ENCODE results near the gene IMMT. TPM values are rescaled to one million over a fixed set of nuclear protein-coding genes. Genes with fewer than 3 reads are reported as not detected.

Gene IMMT
- total RNA-seq, 6 donors from 2014 or later: 36.7 to 65.4 (median 54.8) TPM

DNA sequence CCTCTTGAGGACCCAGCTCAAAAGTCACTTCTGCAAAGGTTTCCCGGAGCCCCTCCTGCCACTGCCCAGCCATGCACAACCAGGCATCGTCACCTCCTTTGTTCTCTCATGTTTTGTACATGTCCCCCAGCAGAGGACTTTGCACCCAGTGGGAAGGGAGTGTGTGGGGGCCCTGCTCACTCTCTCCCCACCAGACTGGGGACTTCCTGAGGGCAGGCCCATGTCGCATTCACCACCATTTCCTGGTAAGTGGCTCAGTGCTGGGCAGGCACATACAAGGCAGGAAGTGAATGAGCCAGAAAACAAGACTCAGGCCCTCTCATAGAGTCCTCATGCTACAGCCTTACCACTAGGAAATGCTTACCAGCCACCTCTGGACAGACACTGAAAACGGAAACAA lies 22.9 kb upstream of the IMMT start:
- Histone ChIP-seq H3K27me3 (no peaks in the 10 kb centered on the region), H3K4me3 (no peak overlapping the region), H3K27ac (no peak overlapping the region), H3K36me3 (peaks cover 0 to 12% (median 0%) of the 10 kb centered on the region in 4 donors), H3K4me1 (peaks cover 6 to 22% (median 9%) of the 10 kb centered on the region in 4 donors), H3K9me3 (no peaks in the 10 kb centered on the region)
- 70 to 83% methylated on average over 4 of the region's 4 CpGs for WGBS, 2 donors
- TF ChIP-seq EP300 (IDR thresholded peaks at IDR 0.05): no peak
- TF ChIP-seq POLR2A (IDR thresholded peaks at IDR 0.05): no peak
- no peak for TF ChIP-seq POLR2AphosphoS5 (IDR thresholded peaks at IDR 0.05)
- TF ChIP-seq, protein P1, sequence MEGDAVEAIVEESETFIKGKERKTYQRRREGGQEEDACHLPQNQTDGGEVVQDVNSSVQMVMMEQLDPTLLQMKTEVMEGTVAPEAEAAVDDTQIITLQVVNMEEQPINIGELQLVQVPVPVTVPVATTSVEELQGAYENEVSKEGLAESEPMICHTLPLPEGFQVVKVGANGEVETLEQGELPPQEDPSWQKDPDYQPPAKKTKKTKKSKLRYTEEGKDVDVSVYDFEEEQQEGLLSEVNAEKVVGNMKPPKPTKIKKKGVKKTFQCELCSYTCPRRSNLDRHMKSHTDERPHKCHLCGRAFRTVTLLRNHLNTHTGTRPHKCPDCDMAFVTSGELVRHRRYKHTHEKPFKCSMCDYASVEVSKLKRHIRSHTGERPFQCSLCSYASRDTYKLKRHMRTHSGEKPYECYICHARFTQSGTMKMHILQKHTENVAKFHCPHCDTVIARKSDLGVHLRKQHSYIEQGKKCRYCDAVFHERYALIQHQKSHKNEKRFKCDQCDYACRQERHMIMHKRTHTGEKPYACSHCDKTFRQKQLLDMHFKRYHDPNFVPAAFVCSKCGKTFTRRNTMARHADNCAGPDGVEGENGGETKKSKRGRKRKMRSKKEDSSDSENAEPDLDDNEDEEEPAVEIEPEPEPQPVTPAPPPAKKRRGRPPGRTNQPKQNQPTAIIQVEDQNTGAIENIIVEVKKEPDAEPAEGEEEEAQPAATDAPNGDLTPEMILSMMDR (IDR thresholded peaks at IDR 0.05): no peak
- DNase-seq: no peak
- no peak for ATAC-seq (ENCODE audit: low FRiP score in 2 of 2)

DNA sequence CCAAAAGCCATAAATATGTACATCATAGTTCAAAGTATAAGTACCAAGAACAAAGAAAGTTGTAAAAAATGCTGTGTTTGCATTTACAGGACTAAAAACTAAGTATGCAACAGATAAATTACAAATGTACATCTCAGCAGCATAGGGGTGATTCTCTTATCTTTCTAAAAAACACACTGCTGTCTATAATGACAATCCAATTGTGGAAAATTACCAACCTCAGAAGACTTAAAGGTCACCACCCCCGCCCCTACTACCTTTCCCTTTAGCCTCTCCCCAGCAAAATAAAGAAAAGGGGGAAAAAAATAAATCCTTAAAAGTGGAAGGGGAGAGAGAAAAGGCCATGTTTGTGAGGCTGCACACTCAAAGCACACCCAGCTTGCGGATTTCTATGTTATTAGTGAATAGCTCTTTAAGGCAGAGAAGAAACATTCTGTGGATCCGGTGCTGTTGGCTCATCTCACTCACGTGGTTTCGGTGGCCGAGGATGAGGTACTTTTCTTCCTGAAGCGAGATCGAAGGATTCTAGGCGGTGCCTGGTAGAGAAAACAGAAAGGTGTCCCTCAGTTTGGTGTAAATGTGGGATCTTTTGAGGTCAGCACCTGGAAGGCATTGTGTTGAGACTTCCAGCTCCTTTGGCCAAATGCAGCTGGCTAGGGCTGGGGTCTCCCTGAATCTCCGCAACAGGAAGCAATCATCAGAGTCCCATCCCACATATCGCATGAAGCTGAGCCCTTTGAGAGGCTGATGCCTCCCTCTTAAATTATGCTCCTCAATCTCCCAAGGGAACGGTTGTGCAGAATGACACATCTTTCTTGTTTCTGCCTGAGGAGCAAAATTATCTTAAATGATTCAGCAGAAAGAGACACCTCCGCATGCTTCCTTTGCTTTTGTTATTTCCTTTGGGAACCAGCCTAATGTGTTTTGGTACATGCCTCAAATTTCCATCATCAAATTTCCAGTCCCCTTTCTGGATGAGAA lies 21.6 kb upstream of the IMMT start:
- no peak for TF ChIP-seq POLR2AphosphoS5 (IDR thresholded peaks at IDR 0.05)
- TF ChIP-seq POLR2A (IDR thresholded peaks at IDR 0.05): no peak
- TF ChIP-seq, protein P1 (IDR thresholded peaks at IDR 0.05): no peak
- TF ChIP-seq EP300 (IDR thresholded peaks at IDR 0.05): no peak
- WGBS, 2 donors: 78 to 85% methylated on average over 13 of the region's 13 CpGs
- Histone ChIP-seq H3K36me3 (peaks cover 0 to 25% (median 3%) of the 10 kb centered on the region in 4 donors), H3K27ac (no peak overlapping the region), H3K4me3 (no peak overlapping the region), H3K4me1 (peaks cover 0 to 29% (median 7%) of the 10 kb centered on the region in 4 donors), H3K27me3 (no peaks in the 10 kb centered on the region), H3K9me3 (no peaks in the 10 kb centered on the region)
- DNase-seq (no peak), ATAC-seq (ENCODE audit: low FRiP score in 2 of 2) (peak in 1 of 2 donors; percentile 61)

DNA sequence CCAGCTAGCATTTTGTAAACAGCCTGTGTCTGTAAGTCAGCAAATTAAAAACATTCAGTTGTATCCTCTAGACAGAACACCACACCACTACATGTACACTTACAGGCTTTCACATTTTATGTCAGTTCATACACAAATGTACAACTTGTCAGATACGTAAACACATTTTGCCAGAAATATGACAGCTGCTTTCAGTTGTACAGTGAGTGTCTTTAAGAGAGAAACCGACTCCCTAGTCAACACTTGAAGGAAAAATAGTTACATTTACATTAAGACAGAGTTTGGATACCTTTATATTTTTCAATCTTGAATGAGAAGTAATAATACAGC lies 19.2 kb upstream of the IMMT start:
- TF ChIP-seq, protein P1 (IDR thresholded peaks at IDR 0.05): no peak
- TF ChIP-seq POLR2AphosphoS5 (IDR thresholded peaks at IDR 0.05): no peak
- no peak for TF ChIP-seq POLR2A (IDR thresholded peaks at IDR 0.05)
- no peak for TF ChIP-seq EP300 (IDR thresholded peaks at IDR 0.05)
- Histone ChIP-seq H3K36me3 (peaks cover 0 to 49% (median 18%) of the 10 kb centered on the region in 4 donors), H3K9me3 (no peaks in the 10 kb centered on the region), H3K4me3 (no peak overlapping the region), H3K27me3 (no peaks in the 10 kb centered on the region), H3K4me1 (peaks cover 0 to 28% (median 11%) of the 10 kb centered on the region in 4 donors), H3K27ac (no peak overlapping the region)
- DNase-seq (no peak), ATAC-seq (ENCODE audit: low FRiP score in 2 of 2) (no peak)
- WGBS, 2 donors: 87 to 96% methylated on average over 2 of the region's 2 CpGs

DNA sequence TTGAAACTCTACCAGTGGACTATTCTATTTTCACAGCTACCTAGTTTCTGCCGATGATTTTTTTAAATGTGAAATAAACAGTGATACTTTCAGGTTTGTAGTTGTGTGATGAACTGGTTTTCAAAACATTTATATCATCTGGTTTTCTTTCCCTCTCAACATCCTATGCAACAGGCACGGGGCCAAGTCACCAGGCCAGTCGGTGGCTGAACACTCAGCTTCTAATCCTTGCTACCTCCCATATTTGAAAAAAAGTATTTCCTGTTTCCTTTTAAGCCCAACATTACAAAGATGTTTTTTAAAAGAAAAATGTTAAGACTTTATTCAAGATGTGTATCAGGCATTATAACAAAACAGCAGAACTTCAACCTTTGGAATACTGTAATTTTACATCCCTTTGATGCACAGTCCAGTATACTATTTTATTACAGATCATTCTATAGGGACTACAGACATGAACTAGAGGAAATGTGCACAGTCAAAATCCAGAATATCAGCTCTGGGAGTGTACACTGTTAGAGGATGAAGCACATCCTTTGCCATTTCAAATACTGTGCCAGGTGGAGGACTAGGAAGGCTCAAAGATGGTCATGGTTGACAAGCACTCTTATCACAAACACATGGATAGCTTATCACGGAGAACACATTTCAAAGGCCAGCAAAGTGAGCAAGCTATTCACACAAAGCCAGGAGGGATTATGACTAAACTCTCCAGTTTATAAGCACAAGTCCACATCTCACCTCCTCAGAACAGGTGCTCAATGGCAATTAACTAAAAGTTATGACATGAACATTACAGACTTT lies 18.6 kb upstream of the IMMT start:
- ATAC-seq (ENCODE audit: low FRiP score in 2 of 2) (no peak), DNase-seq (no peak)
- Histone ChIP-seq H3K27me3 (no peaks in the 10 kb centered on the region), H3K4me1 (peaks cover 0 to 28% (median 11%) of the 10 kb centered on the region in 4 donors), H3K4me3 (no peak overlapping the region), H3K27ac (no peak overlapping the region), H3K36me3 (peaks cover 0 to 55% (median 21%) of the 10 kb centered on the region in 4 donors), H3K9me3 (no peaks in the 10 kb centered on the region)
- TF ChIP-seq POLR2AphosphoS5 (IDR thresholded peaks at IDR 0.05) (no peak), EP300 (IDR thresholded peaks at IDR 0.05) (no peak), POLR2A (IDR thresholded peaks at IDR 0.05) (no peak)
- TF ChIP-seq, protein P1 (IDR thresholded peaks at IDR 0.05): no peak
- WGBS, 2 donors: 31 to 49% methylated on average over 4 of the region's 4 CpGs

All from upper lobe of left lung (tissue), 6 donors.